CD4-positive, alpha-beta T cell treated with Interleukin-10 for 1 hour (primary cell): Measurements from ENCODE around the gene PCIF1.
A peak's percentile ranks its signal among the peaks of the same experiment; 100 is the strongest.
"Not testable (repeated sequence)": the region's sequence is repeated elsewhere in the genome, so short reads cannot be mapped to it uniquely, and the experiment has no call there.

Source experiments
- DNase-seq: peaks from one replicate; pipeline ENCODE4 v3.0.0-alpha.2; 2020

Gene PCIF1

DNA sequence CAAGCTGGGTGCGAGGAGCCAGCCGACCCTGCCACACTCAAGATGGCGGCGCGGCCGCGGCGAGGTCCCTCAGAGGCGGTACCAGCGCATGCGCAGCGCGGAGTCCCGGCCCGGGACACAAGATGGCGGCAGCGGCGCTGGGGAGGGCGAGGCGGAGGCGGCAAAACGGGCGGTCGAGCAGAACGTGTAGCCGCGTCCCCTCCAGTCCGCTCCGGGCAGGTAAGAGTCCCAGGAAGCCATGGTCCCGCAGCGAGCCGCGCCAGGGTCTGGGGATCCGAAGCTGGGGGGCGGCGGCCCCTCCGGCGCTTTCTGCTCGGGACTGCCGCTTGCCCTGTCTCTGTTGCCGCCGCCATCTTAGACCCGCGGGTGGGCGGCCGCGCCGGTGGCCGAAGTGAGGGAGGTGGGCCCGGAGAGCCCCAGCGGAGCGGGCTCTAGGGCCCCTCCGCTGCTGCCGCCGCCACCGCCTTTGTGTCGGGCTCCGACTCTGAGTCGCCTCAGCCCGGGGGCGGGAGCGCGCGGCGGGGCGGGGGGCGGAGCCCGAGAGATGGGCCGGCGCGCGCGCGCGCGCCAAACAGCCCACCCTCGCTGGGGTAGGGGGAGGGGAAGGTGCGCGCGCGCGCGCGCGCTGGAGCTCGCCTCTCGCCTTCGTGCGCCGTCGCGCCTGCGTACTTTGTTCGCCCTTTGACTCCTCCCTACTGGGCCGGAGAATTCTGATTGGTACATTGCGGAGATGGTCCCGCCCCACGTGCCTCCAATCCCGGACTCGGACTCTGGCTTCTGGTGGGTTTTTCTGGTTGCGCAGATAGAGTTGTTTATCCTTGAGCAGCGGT, at the start of gene PCIF1:
TSS of gene PCIF1 (plus strand) at position 98 of the 830 bp plus-strand sequence. CDS start 4,317 bp downstream, outside the sequence.
- DNase-seq, result peak; percentile 99

GRCh38 chr20:45886590-45887345, 47.7 kb upstream of the PCIF1 start:
- no peak for DNase-seq

GRCh38 chr20:45887346-45887715, 47.2 kb upstream of the PCIF1 start, which contains the start of gene SPATA25:
TSS of gene SPATA25 (minus strand) at chr20:45887622. CDS start at chr20:45887590, 32 bp downstream.
- DNase-seq, result no peak

DNA sequence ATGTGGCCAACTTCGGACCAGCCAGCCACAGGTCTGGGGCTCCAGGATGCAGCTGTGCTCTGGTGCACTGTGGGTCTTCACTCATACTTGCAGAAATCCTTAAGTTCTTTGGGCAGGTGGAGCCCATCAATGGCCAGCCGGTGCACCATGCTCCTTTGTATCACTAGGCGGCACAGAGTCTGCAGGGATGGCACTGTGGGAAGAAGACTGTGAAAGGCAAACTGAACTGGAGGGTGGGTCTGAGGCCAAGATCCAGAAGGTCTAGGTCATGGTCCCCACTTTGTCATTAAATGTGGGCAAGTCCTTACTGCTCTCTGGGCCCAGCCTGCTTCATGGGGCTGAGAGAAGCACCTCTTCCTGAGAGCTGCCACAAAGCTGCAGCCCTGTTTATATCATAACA, 45.8 kb upstream of the PCIF1 start:
- no peak for DNase-seq

- DNase-seq, result peak; percentile 48
These were observed 44.2 kb upstream of the PCIF1 start for GRCh38 chr20:45890077-45890984.

- peak; percentile 84 for DNase-seq
These were observed 43.2 kb upstream of the PCIF1 start, which contains the start of the genes CTSA and NEURL2 for GRCh38 chr20:45890985-45891983. TSS of gene CTSA (plus strand) at chr20:45891335. CDS start at chr20:45891569, 234 bp downstream. TSS of gene NEURL2 (minus strand) at chr20:45891208. CDS start at chr20:45890991, 217 bp downstream.

GRCh38 chr20:45892049-45892825, 42.2 kb upstream of the PCIF1 start:
- no peak for DNase-seq

- peak; percentile 26 for DNase-seq
These were observed 41.5 kb upstream of the PCIF1 start for GRCh38 chr20:45892828-45893500.

- no peak for DNase-seq
These were observed 40.7 kb upstream of the PCIF1 start for GRCh38 chr20:45893831-45894230.

DNA sequence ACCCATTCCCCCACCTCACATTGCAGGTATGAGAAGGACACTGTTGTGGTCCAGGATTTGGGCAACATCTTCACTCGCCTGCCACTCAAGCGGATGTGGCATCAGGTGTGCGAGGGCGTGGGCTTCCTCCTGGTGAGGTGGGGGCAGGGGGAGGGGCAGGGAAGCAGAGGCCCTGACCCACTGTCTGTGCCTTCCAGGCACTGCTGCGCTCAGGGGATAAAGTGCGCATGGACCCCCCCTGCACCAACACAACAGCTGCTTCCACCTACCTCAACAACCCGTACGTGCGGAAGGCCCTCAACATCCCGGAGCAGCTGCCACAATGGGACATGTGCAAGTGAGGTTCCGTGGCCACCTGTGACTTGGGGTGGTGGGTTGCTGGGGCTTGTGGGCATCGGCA, 39.7 kb upstream of the PCIF1 start:
- DNase-seq, result no peak

DNA sequence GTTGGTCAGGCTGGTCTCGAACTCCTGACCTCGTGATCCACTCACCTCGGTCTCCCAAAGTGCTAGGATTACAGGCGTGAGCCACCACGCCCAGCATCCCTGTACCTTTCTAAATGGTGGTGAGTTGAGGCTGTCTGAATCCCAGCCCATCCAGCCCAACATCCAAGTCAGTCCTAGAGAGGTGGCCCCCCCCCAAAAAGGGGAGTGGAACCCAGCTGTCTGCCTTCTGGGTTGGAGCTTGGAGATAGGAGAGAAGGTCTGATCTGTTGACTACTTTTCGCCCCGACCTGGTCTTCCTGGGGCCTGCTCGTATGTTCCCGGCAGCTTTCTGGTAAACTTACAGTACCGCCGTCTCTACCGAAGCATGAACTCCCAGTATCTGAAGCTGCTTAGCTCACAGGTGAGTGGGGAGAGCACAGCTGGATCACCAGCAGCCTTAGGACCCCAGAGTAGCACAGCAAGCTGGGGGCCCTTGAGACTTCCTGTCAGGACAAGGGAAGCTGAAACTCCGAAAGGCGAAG, 37.8 kb upstream of the PCIF1 start:
- DNase-seq, result no peak

- DNase-seq, result no peak
These were observed 37.2 kb upstream of the PCIF1 start for GRCh38 chr20:45897289-45897688.

GRCh38 chr20:45897692-45898091, 36.8 kb upstream of the PCIF1 start:
- no peak for DNase-seq

DNA sequence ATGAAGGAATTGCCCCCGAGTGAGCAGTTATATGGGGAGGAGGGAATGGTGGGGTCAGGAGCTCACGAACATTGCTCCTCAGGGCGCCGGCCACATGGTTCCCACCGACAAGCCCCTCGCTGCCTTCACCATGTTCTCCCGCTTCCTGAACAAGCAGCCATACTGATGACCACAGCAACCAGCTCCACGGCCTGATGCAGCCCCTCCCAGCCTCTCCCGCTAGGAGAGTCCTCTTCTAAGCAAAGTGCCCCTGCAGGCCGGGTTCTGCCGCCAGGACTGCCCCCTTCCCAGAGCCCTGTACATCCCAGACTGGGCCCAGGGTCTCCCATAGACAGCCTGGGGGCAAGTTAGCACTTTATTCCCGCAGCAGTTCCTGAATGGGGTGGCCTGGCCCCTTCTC, 36.2 kb upstream of the PCIF1 start:
- DNase-seq, result no peak

DNA sequence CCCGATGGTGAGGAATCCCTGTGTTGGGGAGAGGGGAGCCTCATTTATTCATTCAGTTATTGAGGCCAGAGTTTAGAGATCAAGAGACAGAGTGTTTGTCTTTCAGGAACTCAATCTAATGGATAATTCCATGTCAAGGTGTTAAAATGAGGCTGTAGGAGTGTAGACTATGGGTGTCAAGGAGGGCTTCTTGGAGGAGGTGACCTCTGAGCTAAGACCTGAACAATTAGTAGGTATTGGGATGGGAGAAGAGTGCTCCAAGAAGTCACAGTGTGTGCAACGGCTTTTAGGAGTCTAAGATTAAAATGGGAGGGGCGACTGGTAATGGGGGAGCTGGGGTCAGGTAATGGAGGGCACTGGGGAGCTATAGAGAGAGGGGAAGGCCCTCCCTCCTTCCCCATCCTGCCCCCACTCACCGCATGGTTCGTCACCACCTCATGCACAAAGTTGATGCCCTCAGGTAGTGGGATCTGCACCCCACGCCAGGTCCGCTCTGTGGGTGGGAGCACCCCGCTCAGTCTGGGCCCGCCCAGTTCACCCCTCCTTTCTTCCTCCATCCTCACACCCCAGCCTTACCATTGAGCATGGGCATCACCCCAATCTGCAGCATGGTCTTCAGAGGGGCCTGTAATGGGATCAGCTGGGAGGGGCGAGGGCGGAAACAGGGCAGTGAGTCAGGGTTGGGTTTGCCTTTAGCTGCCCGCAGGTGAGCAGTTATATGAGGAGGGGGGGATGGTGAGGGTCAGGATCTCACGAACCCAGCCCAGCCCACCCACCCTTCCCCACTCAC, 35.2 kb upstream of the PCIF1 start:
- no peak for DNase-seq

- DNase-seq, result not testable (repeated sequence)
These were observed 33.2 kb upstream of the PCIF1 start for GRCh38 chr20:45901332-45901731.

DNA sequence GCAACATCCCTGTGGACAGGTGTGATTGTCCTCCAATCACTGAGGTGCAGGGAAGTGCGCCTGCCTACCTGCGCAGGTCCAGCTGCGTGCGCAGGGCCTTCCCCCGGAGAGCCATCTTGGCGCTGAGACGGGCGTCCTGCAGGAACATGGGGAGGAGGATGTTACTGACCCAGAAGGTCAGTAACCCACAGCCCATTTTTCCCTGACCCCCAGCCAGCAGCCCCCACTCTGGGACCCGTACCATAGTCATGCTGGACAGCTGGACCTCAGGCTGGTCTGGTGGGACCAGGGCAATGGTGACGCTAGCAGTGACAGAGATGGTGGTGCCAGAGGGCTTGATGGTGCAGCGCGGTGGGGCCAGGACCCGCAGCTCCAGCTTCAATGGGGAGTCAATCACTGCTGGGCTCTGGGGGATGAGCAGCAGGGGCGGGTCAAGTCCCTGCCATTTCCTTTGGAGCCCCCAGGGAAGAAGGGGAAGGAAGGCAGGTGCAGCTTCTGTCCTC, 32.2 kb upstream of the PCIF1 start:
- no peak for DNase-seq
